22Rv1 (cell line): ENCODE data around the gene SRRT.
"Not testable (repeated sequence)": the region's sequence is repeated elsewhere in the genome, so short reads cannot be mapped to it uniquely, and the experiment has no call there.

ENCODE experiments used
- CTCF ChIP-seq: fragments of 450-650 bp; IDR thresholded peaks from 2 replicates; pipeline ENCODE4 v1.5.1; 2017; ENCODE audit warnings: mild to moderate bottlenecking
- ZFX ChIP-seq: fragments of 450-650 bp; IDR thresholded peaks from 2 replicates; pipeline ENCODE4 v1.6.1; 2017; ENCODE audit warnings: antibody characterized with exemption, borderline replicate concordance

DNA sequence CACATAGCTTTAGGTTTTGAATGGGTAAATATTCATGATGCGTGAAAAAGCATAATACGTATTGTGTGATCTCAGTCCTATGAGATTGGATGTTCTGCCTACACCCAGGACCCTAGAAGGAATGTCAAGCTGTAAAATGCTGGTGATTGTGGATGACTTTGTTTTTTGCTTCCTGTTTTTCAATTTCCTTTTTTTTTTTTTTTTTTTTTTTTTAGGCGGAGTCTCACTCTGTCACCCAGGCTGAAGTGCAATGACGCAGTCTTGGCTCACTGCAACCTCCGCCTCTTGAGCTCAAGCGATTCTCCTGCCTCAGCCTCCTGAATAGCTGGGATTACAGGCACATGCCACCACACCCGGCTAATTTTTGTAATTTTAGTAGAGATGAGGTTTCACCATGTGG, 35.5 kb downstream of the SRRT start:
- TF ChIP-seq CTCF, ZFX: not testable (repeated sequence)
